Measurements from ENCODE around the gene SPDYE4.

Gene SPDYE4

GRCh38 chr17:8793649-8794048 lies 35.3 kb upstream of the SPDYE4 start:
- DNase-seq (ENCODE audit: low spot score), result no peak
- in situ Hi-C loops (cut with MboI; ENCODE audit: low pct_unique_long_range_greater_than_20kb, low sequenced_read_pairs, unreplicated experiment), result no loop called here
- no peak for TF ChIP-seq CTCF (IDR thresholded peaks at IDR 0.05; ENCODE audit: extremely low read depth, insufficient read depth, missing control alignments)

GRCh38 chr17:8792646-8793045 lies 34.3 kb upstream of the SPDYE4 start:
- in situ Hi-C loops (cut with MboI; ENCODE audit: low pct_unique_long_range_greater_than_20kb, low sequenced_read_pairs, unreplicated experiment), result no loop called here
- no peak for DNase-seq (ENCODE audit: low spot score)
- no peak for TF ChIP-seq CTCF (IDR thresholded peaks at IDR 0.05; ENCODE audit: extremely low read depth, insufficient read depth, missing control alignments)

- in situ Hi-C loops (cut with MboI; ENCODE audit: low pct_unique_long_range_greater_than_20kb, low sequenced_read_pairs, unreplicated experiment), result no loop called here
- TF ChIP-seq CTCF (IDR thresholded peaks at IDR 0.05; ENCODE audit: extremely low read depth, insufficient read depth, missing control alignments), result no peak
- no peak for DNase-seq (ENCODE audit: low spot score)
Measured at GRCh38 chr17:8791910-8792270, 33.5 kb upstream of the SPDYE4 start.

GRCh38 chr17:8791248-8791909 lies 33.0 kb upstream of the SPDYE4 start:
- TF ChIP-seq CTCF (IDR thresholded peaks at IDR 0.05; ENCODE audit: extremely low read depth, insufficient read depth, missing control alignments), result no peak
- DNase-seq (ENCODE audit: low spot score), result no peak
- in situ Hi-C loops (cut with MboI; ENCODE audit: low pct_unique_long_range_greater_than_20kb, low sequenced_read_pairs, unreplicated experiment), result no loop called here

- in situ Hi-C loops (cut with MboI; ENCODE audit: low pct_unique_long_range_greater_than_20kb, low sequenced_read_pairs, unreplicated experiment), result no loop called here
- TF ChIP-seq CTCF (IDR thresholded peaks at IDR 0.05; ENCODE audit: extremely low read depth, insufficient read depth, missing control alignments), result no peak
- DNase-seq (ENCODE audit: low spot score), result no peak
Measured at GRCh38 chr17:8789743-8790142, 31.4 kb upstream of the SPDYE4 start.

- in situ Hi-C loops (cut with MboI; ENCODE audit: low pct_unique_long_range_greater_than_20kb, low sequenced_read_pairs, unreplicated experiment), result no loop called here
- TF ChIP-seq CTCF (IDR thresholded peaks at IDR 0.05; ENCODE audit: extremely low read depth, insufficient read depth, missing control alignments), result no peak
- no peak for DNase-seq (ENCODE audit: low spot score)
Measured at GRCh38 chr17:8788998-8789397, 30.7 kb upstream of the SPDYE4 start.
